22Rv1 (cell line): ENCODE results near the gene AGAP3.

Source experiments
- ZFX ChIP-seq: fragments of 450-650 bp; IDR thresholded peaks from 2 replicates; pipeline ENCODE4 v1.6.1; 2017; ENCODE audit warnings: antibody characterized with exemption, borderline replicate concordance
- TF ChIP-seq, protein P1 (sequence below): fragments of 450-650 bp; IDR thresholded peaks from 2 replicates; pipeline ENCODE4 v1.5.1; 2017; ENCODE audit warnings: mild to moderate bottlenecking

DNA sequence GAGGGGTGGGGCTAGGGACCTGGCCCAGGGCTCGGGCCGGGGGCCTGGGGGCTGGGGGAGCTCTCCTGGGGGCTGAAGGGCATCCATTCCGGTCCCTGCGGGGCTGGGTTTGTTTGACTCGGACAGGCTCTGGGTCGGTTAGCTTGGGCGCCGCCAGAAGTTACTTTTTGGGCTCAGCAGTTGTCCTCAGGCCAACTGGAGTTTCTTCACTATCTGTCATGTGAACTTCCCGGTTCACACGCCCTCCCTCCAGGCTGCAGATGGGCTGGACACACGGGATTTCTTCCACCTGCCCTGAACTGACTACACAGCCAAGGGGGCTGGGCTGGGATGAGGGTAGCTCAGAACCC is 23.1 kb upstream of the AGAP3 start:
- no peak for TF ChIP-seq ZFX
- TF ChIP-seq, protein P1, sequence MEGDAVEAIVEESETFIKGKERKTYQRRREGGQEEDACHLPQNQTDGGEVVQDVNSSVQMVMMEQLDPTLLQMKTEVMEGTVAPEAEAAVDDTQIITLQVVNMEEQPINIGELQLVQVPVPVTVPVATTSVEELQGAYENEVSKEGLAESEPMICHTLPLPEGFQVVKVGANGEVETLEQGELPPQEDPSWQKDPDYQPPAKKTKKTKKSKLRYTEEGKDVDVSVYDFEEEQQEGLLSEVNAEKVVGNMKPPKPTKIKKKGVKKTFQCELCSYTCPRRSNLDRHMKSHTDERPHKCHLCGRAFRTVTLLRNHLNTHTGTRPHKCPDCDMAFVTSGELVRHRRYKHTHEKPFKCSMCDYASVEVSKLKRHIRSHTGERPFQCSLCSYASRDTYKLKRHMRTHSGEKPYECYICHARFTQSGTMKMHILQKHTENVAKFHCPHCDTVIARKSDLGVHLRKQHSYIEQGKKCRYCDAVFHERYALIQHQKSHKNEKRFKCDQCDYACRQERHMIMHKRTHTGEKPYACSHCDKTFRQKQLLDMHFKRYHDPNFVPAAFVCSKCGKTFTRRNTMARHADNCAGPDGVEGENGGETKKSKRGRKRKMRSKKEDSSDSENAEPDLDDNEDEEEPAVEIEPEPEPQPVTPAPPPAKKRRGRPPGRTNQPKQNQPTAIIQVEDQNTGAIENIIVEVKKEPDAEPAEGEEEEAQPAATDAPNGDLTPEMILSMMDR, result no peak
